GM19043 (cell line): ENCODE measurements around the gene SIT1.
"Not testable (repeated sequence)": the region's sequence is repeated elsewhere in the genome, so short reads cannot be mapped to it uniquely, and the experiment has no call there.

Experiments
- ATAC-seq: cut with Tn5 transposase; IDR thresholded peaks from one replicate; pipeline ENCODE4 v1.9.1; 2021; ENCODE audit warnings: low read depth; ENCODE audit not compliant: unreplicated experiment

SIT1 gene

DNA sequence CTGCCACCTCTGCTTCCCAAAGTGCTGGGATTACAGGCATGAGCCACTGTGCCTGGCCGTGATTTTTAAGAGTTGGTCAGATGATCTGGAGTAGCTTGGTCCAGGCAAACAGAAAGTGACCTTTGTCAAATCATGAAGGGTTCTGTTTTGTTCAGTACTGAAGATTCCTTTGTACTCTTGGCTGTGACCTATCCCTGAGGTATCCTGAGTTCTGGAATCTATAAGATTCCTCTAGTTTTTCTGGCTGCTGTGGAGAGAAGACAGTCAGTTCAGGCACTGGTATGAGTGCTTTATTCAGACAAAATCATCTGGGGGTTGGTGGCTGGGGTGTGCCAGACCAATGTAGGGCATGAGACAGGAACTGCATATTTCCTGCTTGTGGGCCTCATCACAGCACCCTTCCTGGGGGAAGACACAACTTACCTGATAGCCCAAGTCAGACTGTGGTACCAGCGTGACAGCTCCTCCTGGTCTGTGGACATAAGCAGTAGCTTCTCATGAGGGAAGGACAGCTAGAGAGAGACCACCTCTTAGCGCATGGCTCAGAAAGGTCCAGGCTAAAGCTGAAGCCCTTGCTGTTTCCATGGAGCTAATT, 11.1 kb upstream of the SIT1 start:
- ATAC-seq, result no peak

GRCh38 chr9:35660966-35661415, 10.3 kb upstream of the SIT1 start:
- no peak for ATAC-seq

DNA sequence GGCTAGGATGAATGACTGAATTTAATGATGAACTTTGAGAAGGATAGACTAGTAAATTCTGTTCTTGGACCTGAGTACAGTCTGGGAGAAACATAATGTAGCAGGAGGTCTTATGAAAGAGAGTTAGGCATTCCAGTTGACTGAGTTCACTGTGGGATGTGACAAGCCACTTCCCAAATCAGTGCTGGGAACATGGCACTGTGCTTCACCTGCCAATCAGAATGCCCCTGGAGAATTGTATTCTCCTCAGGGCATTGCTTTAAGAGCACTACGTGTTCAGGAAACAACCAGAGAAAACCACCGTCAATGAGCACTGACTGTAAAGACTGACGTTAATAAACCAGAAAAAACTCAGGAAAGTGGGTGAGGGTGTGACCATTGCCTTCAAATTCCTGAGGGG, 8.6 kb upstream of the SIT1 start:
- ATAC-seq, result no peak

GRCh38 chr9:35658968-35659220, 8.2 kb upstream of the SIT1 start:
- no peak for ATAC-seq

DNA sequence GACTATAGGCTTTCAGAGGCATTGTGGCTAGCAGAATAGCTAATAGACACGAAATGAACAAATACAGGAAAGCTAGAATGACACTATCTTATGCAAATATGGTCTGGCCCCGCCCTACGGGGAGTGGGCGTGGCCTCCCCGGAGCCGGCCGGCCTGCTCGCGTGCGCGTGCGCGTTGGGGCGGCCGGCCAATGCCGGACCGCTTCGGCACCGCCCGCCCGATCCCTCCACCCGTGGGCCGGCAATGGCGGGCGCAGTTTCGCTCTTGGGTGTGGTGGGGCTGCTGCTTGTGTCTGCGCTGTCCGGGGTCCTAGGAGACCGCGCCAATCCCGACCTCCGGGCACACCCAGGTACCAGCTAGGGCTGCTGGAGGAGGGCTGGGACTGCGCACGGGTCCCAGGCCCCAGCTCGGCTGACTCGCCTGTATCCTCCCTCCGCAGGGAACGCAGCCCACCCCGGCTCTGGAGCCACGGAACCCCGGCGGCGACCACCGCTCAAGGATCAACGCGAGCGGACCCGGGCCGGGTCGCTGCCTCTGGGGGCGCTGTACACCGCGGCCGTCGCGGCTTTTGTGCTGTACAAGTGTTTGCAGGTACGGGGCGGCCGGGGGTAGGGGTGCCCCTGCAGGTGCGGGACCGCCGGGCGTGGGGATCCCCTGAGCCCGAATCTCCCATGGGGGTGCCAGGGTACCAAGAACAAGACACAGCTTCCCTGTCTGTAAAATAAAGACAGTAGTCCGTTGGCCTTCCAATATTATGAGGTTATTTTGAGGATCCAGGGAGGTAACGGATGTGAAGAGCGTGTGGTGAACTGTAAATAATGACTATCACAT, 7.6 kb upstream of the SIT1 start, which contains the start of gene CCDC107:
CCDC107 (plus strand) TSS at position 156 of the 831 bp plus-strand sequence; CDS start at position 244, 88 bp downstream.
- peak; percentile 48 for ATAC-seq

GRCh38 chr9:35657546-35658136, 6.9 kb upstream of the SIT1 start, which contains the start of gene RMRP:
Gene RMRP, minus strand, starts transcription at chr9:35658019.
- peak; percentile 85 for ATAC-seq

GRCh38 chr9:35656831-35657545, 6.3 kb upstream of the SIT1 start:
- no peak for ATAC-seq

GRCh38 chr9:35656348-35656747, 5.6 kb upstream of the SIT1 start:
- no peak for ATAC-seq

- no peak for ATAC-seq
These were observed 2.9 kb upstream of the SIT1 start for GRCh38 chr9:35653611-35654010.

DNA sequence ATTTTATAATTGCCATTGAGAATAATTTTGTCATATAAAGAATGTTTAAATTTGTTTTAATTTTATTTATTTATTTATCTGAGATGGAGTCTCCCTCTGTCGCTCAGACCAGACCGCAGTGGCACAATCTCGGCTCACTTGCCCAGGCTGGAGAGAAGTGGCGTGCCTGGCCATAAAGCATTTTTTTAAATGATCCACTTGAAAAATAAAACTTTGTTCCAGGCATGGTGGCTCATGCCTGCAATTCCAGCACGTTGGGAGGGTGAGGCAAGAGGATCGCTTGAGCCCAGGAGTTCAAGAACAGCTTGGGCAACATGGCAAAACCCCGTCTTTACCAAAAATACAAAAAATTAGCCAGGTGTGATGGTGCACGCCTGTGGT, 2.1 kb upstream of the SIT1 start:
- no peak for ATAC-seq

GRCh38 chr9:35651956-35652828, 1.5 kb upstream of the SIT1 start:
- no peak for ATAC-seq

- ATAC-seq, result no peak
These were observed 1.0 kb downstream of the SIT1 start for GRCh38 chr9:35649431-35650340.

DNA sequence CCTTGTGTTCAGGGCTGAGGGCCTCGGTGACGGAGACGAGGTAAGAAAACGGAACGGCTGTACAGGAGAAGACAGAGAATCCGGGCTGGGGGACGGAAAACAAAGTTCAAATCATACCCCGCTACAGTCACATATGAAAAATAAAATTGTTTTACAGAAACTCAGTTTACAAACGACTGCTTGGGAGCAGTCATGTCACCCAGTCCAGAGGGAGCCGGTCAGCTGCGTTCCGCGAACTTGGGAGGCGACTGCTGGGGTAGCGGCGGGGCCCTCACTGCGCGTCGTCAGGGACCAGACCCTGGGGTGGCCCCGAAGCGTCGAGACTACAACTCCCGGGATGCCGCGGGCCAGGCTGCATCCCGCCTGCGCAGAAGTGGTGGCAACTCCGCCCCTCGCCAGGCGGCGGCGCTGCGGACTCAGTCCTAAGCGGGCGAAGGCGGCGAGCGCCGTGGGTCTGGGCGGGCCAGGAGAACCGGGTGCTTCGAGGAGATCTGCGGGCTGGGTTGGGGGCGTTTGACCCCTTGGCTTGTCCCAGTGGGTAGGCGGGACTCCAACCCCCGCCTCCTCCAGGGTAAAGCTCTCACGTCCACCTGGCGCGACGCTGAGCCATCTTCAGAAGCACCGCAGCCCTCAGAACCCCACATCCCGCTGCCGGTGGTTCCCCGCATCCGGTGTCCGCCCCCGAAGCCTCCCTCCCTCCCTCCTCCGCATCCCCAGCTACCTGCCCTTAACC, 4.0 kb downstream of the SIT1 start:
- ATAC-seq, result peak; percentile 71

DNA sequence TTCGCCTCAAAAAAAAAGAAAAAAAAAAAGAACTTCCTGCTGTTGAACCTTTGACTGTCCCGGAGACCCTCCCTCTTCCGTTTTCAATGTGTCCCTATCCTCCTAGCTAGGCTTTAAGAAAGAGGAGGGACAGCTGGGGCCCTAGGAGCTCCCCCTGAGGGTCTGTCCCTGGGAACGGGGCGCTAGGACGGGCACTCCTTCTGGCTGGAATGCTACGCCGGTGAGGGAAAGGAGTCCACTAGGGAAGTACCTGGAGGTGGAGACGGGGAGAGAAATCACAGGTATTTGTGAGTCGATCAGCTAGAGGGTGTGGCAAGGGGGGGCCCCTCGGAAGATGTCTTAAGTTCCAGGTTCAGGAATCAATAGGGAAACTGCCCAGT, 4.6 kb downstream of the SIT1 start:
- ATAC-seq, result no peak

DNA sequence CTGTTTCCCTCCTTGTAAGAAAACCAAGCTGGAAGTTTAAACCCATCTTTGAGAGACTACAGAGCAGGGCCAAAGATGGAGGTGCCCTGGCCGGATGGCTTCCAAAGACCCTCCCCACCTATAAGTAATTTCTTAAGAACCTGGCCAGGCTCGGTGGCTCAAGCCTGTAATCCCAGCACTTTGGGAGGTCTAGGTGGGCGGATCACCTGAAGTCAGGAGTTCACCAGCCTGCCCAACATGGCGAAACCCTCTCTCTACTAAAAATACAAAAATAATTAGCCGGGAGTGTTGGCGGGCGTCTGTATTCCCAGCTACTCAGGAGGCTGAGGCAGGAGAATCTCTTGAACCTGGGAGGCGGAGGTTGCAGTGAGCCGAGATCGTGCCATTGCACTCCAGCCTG, 5.0 kb downstream of the SIT1 start:
- not testable (repeated sequence) for ATAC-seq

- ATAC-seq, result no peak
These were observed 7.7 kb downstream of the SIT1 start for GRCh38 chr9:35643046-35643445.

GRCh38 chr9:35641478-35641877, 9.3 kb downstream of the SIT1 start:
- not testable (repeated sequence) for ATAC-seq

DNA sequence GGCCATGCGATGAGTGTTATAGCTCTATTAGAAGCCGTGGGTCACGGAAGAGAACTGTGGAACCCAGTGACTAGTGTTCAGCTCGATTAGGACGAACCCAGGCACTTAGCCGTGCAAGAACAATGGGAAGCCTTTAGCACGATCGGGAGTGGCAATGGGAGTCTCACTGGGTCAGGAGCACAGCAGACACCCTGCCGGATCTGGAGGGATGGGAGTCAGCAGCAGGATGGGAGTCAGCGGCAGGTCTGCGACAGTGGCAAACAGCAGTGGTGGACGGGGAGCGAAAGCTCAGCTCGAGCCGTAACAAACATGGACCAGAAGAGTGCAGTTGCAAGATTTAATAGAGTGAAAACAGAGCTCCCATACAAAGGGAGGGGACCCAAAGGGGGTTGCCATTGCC, 10.3 kb downstream of the SIT1 start:
- ATAC-seq, result not testable (repeated sequence)

GRCh38 chr9:35639631-35640030, 11.1 kb downstream of the SIT1 start:
- ATAC-seq, result no peak
